ENCODE data around the gene STOM.

DNA sequence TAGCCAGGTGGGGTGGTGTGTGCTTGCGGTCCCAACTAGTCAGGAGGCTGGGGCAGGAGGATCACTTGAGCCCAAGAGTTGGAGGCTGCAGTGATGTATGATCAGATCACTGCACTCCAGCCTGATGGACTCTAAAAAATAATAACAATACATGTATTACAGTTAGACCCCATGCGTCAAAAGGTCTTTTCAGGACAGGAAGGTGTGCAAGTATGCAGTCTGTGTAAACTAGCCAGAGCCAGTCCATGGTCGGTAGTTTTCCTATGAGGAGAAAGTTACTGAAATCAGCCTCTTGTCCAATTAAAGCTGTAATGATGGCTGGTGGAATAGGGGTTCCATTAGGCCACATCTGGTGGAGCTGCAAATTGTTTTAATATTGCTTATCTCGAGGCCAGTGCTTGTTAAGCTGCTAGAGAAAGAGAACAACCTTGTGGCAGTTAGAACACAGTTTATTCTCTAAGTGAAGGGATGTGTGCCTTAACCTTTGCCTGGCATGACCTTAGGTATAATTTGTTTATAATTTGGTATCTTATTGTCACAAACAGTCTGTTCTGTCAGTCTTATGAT is 1.5 kb upstream of the STOM start:
- TF ChIP-seq POLR2A (IDR thresholded peaks at IDR 0.05) = no peak
- TF ChIP-seq, protein P1, sequence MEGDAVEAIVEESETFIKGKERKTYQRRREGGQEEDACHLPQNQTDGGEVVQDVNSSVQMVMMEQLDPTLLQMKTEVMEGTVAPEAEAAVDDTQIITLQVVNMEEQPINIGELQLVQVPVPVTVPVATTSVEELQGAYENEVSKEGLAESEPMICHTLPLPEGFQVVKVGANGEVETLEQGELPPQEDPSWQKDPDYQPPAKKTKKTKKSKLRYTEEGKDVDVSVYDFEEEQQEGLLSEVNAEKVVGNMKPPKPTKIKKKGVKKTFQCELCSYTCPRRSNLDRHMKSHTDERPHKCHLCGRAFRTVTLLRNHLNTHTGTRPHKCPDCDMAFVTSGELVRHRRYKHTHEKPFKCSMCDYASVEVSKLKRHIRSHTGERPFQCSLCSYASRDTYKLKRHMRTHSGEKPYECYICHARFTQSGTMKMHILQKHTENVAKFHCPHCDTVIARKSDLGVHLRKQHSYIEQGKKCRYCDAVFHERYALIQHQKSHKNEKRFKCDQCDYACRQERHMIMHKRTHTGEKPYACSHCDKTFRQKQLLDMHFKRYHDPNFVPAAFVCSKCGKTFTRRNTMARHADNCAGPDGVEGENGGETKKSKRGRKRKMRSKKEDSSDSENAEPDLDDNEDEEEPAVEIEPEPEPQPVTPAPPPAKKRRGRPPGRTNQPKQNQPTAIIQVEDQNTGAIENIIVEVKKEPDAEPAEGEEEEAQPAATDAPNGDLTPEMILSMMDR (IDR thresholded peaks at IDR 0.05) = no peak

Data from stomach (tissue), 4 donors.